ENCODE results near the gene DTX4.

The DTX4 gene

DNA sequence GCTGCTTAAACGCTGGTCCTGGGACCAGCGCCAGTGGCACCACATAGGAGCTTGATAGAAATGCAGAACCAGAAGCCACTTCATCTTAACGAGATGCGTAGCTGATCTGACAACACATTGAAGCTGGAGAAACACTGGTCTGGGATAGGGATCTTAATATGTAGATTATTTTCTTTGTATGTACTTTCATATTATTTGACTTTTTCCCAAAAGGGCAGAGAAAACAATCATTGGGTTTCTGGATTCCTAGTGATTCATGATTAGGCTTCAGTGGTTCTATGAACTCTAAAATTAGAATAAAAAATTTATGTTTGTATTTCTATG is 28.5 kb downstream of the DTX4 start:
- DNase-seq (ENCODE audit: extremely low read depth, low read depth): no peak

GRCh38 chr11:59201353-59201752 is 29.4 kb downstream of the DTX4 start:
- no peak for DNase-seq (ENCODE audit: extremely low read depth, low read depth)

More for the DNA sequence above, 28.5 kb downstream of the DTX4 start:
- no peak for TF ChIP-seq CTCF (IDR thresholded peaks at IDR 0.05; ENCODE audit: low read depth, low read length)

GRCh38 chr11:59204746-59205145 is 32.8 kb downstream of the DTX4 start:
- no peak for TF ChIP-seq CTCF (IDR thresholded peaks at IDR 0.05; ENCODE audit: low read depth, low read length)
- no peak for DNase-seq (ENCODE audit: extremely low read depth, low read depth)

More at GRCh38 chr11:59201353-59201752, 29.4 kb downstream of the DTX4 start:
- TF ChIP-seq CTCF (IDR thresholded peaks at IDR 0.05; ENCODE audit: low read depth, low read length): no peak; the same call in 1 of the 2 replicates

GRCh38 chr11:59205648-59206047 is 33.7 kb downstream of the DTX4 start:
- no peak for DNase-seq (ENCODE audit: extremely low read depth, low read depth)
- no peak for TF ChIP-seq CTCF (IDR thresholded peaks at IDR 0.05; ENCODE audit: low read depth, low read length)

GRCh38 chr11:59206635-59207034 is 34.7 kb downstream of the DTX4 start:
- peak; percentile 61 for TF ChIP-seq CTCF (IDR thresholded peaks at IDR 0.05; ENCODE audit: low read depth, low read length)
- DNase-seq (ENCODE audit: extremely low read depth, low read depth): no peak

- DNase-seq (ENCODE audit: extremely low read depth, low read depth): no peak
- TF ChIP-seq CTCF (IDR thresholded peaks at IDR 0.05; ENCODE audit: low read depth, low read length): peak; percentile 74
These were observed 36.1 kb downstream of the DTX4 start for GRCh38 chr11:59207988-59208451.

DNA sequence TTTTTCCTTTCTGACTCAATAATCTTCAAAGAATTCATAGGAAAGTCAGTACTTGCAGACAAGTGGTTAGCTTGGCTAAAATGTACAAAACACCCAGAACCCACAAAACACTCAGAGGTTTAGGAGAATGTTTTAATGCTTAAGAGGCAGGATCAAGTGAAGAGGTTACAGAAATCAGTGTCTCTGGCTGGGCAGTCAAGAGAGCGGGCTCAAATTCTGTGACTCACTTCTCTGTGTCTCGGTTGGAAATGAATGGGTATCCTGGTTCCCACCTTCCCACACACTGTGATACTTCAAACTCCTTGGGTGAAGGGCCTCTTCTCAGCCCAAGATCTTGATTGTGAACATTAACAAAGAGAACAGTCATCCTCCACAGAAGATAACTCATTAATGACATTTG is 37.0 kb downstream of the DTX4 start:
- no peak for DNase-seq (ENCODE audit: extremely low read depth, low read depth)
- TF ChIP-seq CTCF (IDR thresholded peaks at IDR 0.05; ENCODE audit: low read depth, low read length): no peak

Data from AG09319 (cell line).